PC-9 (cell line): ENCODE measurements around the gene MGAT4A.

Source experiments
- EZH2 ChIP-seq: fragments of 200-600 bp; sonication (generic); IDR thresholded peaks from 2 replicates; pipeline ENCODE4 v1.8.0; 2017; ENCODE audit warnings: antibody characterized with exemption, low read depth
- TF ChIP-seq, protein P1 (sequence below): fragments of 200-600 bp; sonication (generic); conservative IDR thresholded peaks from 2 replicates; pipeline ENCODE4 v1.6.1; 2017; ENCODE audit warnings: mixed run types, antibody characterized with exemption, mild to moderate bottlenecking, moderate library complexity

DNA sequence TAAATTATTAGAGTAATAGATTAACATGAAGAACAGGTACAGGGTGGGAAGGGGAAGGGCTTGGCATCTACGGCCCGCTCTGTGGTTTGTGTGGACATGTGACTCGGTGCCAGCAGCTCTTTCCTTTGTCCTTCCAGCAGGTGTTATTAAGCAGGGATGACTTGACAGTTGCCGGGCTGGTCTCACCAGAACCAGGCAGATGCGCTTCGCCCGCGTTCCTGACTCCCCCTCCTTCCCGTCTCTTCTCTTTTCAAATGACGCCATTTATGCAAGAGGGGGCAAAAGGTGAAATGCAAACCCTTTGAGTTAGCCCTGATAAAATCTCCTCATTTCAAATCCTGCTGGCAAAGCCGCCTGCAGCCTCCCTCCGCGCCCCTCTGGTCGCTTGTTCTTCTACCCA is 38.9 kb upstream of the MGAT4A start:
- TF ChIP-seq, protein P1, sequence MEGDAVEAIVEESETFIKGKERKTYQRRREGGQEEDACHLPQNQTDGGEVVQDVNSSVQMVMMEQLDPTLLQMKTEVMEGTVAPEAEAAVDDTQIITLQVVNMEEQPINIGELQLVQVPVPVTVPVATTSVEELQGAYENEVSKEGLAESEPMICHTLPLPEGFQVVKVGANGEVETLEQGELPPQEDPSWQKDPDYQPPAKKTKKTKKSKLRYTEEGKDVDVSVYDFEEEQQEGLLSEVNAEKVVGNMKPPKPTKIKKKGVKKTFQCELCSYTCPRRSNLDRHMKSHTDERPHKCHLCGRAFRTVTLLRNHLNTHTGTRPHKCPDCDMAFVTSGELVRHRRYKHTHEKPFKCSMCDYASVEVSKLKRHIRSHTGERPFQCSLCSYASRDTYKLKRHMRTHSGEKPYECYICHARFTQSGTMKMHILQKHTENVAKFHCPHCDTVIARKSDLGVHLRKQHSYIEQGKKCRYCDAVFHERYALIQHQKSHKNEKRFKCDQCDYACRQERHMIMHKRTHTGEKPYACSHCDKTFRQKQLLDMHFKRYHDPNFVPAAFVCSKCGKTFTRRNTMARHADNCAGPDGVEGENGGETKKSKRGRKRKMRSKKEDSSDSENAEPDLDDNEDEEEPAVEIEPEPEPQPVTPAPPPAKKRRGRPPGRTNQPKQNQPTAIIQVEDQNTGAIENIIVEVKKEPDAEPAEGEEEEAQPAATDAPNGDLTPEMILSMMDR: no peak
- no peak for TF ChIP-seq EZH2
